Measurements from ENCODE around the gene TLR7.

GRCh38 chrX:12887767-12888166 lies 20.9 kb downstream of the TLR7 start:
- TF ChIP-seq CTCF (IDR thresholded peaks at IDR 0.05) (no peak), EP300 (IDR thresholded peaks at IDR 0.05) (no peak), POLR2AphosphoS5 (IDR thresholded peaks at IDR 0.05) (no peak)
